Smooth muscle cell of the brain vasculature (primary cell): ENCODE data around the gene GNPTAB.

Experiments
- DNase-seq: peaks from one replicate; pipeline ENCODE4 v3.0.0-alpha.2; 2012; ENCODE audit warnings: low read depth, low spot score

The GNPTAB gene

GRCh38 chr12:101772012-101772775 lies 58.6 kb downstream of the GNPTAB start:
- no peak for DNase-seq

- no peak for DNase-seq
Observed at GRCh38 chr12:101769865-101770264, 60.9 kb downstream of the GNPTAB start.

- no peak for DNase-seq
Observed at GRCh38 chr12:101768781-101769180, 62.0 kb downstream of the GNPTAB start.

- DNase-seq: no peak
Observed at GRCh38 chr12:101767537-101767936, 63.2 kb downstream of the GNPTAB start.

GRCh38 chr12:101764051-101764792 lies 66.5 kb downstream of the GNPTAB start:
- no peak for DNase-seq

- no peak for DNase-seq
Observed at GRCh38 chr12:101763246-101763931, 67.4 kb downstream of the GNPTAB start.

- no peak for DNase-seq
Observed at GRCh38 chr12:101761781-101762180, 69.0 kb downstream of the GNPTAB start.

- DNase-seq: no peak
Observed at GRCh38 chr12:101761350-101761749, 69.4 kb downstream of the GNPTAB start.

- no peak for DNase-seq
Observed at GRCh38 chr12:101759396-101760047, 71.2 kb downstream of the GNPTAB start.

- DNase-seq: no peak
Observed at GRCh38 chr12:101750152-101750551, 80.6 kb downstream of the GNPTAB start.

GRCh38 chr12:101749657-101750056 lies 81.1 kb downstream of the GNPTAB start:
- DNase-seq: no peak

GRCh38 chr12:101748907-101749306 lies 81.9 kb downstream of the GNPTAB start:
- DNase-seq: no peak

GRCh38 chr12:101747697-101748096 lies 83.1 kb downstream of the GNPTAB start:
- no peak for DNase-seq

- no peak for DNase-seq
Observed at GRCh38 chr12:101746661-101747060, 84.1 kb downstream of the GNPTAB start.

GRCh38 chr12:101746196-101746595 lies 84.6 kb downstream of the GNPTAB start:
- DNase-seq: no peak

- no peak for DNase-seq
Observed at GRCh38 chr12:101745481-101745880, 85.3 kb downstream of the GNPTAB start.

GRCh38 chr12:101743724-101744472 lies 86.9 kb downstream of the GNPTAB start:
- DNase-seq: no peak

- no peak for DNase-seq
Observed at GRCh38 chr12:101743242-101743641, 87.5 kb downstream of the GNPTAB start.

- no peak for DNase-seq
Observed at GRCh38 chr12:101740980-101741379, 89.8 kb downstream of the GNPTAB start.

- no peak for DNase-seq
Observed at GRCh38 chr12:101740566-101740965, 90.2 kb downstream of the GNPTAB start.
